Epithelial cell of proximal tubule (primary cell): Measurements from ENCODE around the gene RPRD2. TPM values are rescaled to one million over a fixed set of nuclear protein-coding genes. Genes with fewer than 3 reads are reported as not detected.

Source experiments
- DNase-seq: peaks from one replicate; pipeline ENCODE4 v3.0.0-alpha.2; 2011; ENCODE audit warnings: low read depth
- H3K4me3 ChIP-seq: 2 replicates; pipeline ENCODE4 v1.5.1; 2011; ENCODE audit warnings: low read depth, mild to moderate bottlenecking, low read length
- CTCF ChIP-seq: conservative IDR thresholded peaks from 2 replicates; pipeline ENCODE4 v1.5.1; 2012; ENCODE audit warnings: low read depth, mild to moderate bottlenecking, low read length
- total RNA-seq: library from RNA; depleted of rRNA; stranded (reverse); fragments of >200 nt; gene quantifications from 2 replicates; pipeline ENCODE4 v1.2.3, GENCODE V29; 2015

The RPRD2 gene
- total RNA-seq, 1 donor from 2014 or later: 8.6 TPM

GRCh38 chr1:150372580-150372979, 8.6 kb downstream of the RPRD2 start:
- TF ChIP-seq CTCF: no peak
- DNase-seq: no peak
- no peak overlapping the region for H3K4me3 ChIP-seq

- no peak for DNase-seq
- TF ChIP-seq CTCF: no peak
- H3K4me3 ChIP-seq: no peak overlapping the region
These were observed 12.2 kb downstream of the RPRD2 start for GRCh38 chr1:150376110-150376509.

- H3K4me3 ChIP-seq: no peak overlapping the region
- TF ChIP-seq CTCF: no peak
- no peak for DNase-seq
These were observed 19.8 kb downstream of the RPRD2 start for GRCh38 chr1:150383631-150384324.

DNA sequence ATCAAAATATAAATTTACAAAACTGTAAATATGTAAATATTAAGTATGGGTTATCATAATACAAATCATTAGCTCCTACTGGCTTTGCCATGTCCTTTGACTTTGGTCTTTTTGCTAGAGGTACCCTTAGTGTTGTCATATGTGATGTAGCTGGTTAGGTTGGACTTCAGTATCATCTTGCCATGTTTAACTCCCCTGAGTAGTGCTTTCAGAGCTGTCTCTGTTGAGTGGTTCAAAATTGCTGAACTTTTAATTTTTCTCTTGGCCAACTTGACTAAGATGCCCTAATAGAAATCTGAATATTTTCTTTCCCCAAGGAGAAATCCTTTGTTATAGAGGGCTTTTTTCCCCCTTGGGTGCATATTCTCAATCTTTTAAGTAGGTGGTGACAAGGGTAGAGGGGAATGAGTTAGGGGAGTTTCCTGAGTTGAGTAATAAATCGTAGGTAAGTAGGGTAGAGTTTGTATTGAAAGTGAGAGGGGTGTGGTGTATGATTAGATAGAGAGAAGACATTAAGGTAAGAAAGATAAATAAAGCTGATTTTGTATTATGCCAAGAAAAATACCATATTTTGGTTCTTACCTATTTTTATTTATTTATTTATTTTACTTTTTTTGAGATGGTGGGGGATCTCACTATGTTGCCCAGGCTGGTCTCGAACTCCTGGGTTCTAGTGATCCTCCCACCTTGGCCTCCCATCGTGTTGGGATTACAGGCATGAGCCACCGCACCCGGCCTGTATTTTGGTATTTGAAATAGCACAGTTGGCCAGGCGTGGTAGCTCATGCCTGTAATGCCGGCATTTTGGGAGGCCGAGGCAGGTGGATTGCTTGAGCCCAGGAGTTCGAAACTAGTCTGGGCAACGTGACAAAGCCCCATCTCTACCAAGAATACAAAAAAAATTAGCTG, 21.8 kb downstream of the RPRD2 start:
- no peak for TF ChIP-seq CTCF
- no peak overlapping the region for H3K4me3 ChIP-seq
- no peak for DNase-seq

- DNase-seq: no peak
- no peak overlapping the region for H3K4me3 ChIP-seq
- no peak for TF ChIP-seq CTCF
These were observed 22.6 kb downstream of the RPRD2 start for GRCh38 chr1:150386592-150386991.

- no peak for TF ChIP-seq CTCF
- no peak overlapping the region for H3K4me3 ChIP-seq
- DNase-seq: no peak
These were observed 23.3 kb downstream of the RPRD2 start for GRCh38 chr1:150387200-150387599.
